Peyer's patch (tissue), 4 donors: ENCODE measurements around the gene PCDHA1.
"Not testable (repeated sequence)": the region's sequence is repeated elsewhere in the genome, so short reads cannot be mapped to it uniquely, and the experiment has no call there.

ENCODE experiments used
- CTCF ChIP-seq, 6 experiments: fragments of 450-650 bp in 4 of 6; fragments of 200-600 bp in 2 of 6; sonication (generic) in 1 of 6; IDR thresholded peaks; one replicate each; pipeline ENCODE4 v1.5.1; 2017 to 2019; ENCODE audit warnings: antibody characterized with exemption in 6 of 6, mild to moderate bottlenecking in 3 of 6, moderate library complexity in 1 of 6
- POLR2A ChIP-seq, 2 donors: fragments of 450-650 bp; IDR thresholded peaks; one replicate each; pipeline ENCODE4 v1.5.1; 2017; ENCODE audit warnings: antibody characterized with exemption in 2 of 2, mild to moderate bottlenecking in 2 of 2, moderate library complexity in 2 of 2

GRCh38 chr5:140876541-140877261, 90.8 kb downstream of the PCDHA1 start:
- not testable (repeated sequence) for TF ChIP-seq POLR2A, CTCF (IDR thresholded peaks at IDR 0.05)
